Measurements from ENCODE around the gene ABHD1.

The ABHD1 gene

DNA sequence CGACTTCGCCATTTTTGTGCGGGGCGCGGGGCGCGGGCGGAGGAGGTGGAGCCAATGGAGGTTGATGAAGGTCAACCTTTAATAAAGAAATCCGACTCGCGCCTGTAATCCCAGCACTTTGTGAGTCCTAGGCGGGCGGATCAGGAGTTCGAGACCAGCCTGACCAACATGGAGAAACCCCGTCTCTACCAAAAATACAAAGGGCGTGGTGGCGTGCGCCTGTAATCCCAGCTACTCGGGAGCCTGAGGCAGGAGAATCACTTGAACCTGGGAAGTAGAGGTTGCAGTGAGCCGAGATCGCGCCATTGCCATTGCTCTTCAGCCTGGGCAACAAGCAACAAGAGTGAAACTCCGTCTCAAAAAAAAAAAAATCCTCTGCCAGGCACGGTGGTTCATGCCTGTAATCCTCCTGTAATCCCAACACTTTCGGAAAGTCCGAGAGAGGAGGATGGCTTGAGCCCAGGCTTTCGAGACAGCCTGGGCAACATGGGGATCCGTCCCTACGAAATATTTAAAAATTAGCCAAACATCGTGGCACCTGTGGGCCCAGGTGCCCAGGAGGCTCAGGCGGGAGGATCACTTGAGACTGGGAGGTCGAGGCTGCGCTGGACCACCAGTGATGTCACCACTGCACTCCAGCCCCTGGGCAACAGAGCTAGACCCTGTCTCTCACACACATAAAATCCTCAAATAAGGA lies 11.3 kb downstream of the ABHD1 start:
- DNase-seq (ENCODE audit: low spot score) (no peak), FAIRE-seq (no peak)

GRCh38 chr2:27135478-27135955 lies 11.9 kb downstream of the ABHD1 start:
- FAIRE-seq (no peak), DNase-seq (ENCODE audit: low spot score) (no peak)

GRCh38 chr2:27136751-27137150 lies 13.1 kb downstream of the ABHD1 start:
- DNase-seq (ENCODE audit: low spot score) (no peak), FAIRE-seq (no peak)

DNA sequence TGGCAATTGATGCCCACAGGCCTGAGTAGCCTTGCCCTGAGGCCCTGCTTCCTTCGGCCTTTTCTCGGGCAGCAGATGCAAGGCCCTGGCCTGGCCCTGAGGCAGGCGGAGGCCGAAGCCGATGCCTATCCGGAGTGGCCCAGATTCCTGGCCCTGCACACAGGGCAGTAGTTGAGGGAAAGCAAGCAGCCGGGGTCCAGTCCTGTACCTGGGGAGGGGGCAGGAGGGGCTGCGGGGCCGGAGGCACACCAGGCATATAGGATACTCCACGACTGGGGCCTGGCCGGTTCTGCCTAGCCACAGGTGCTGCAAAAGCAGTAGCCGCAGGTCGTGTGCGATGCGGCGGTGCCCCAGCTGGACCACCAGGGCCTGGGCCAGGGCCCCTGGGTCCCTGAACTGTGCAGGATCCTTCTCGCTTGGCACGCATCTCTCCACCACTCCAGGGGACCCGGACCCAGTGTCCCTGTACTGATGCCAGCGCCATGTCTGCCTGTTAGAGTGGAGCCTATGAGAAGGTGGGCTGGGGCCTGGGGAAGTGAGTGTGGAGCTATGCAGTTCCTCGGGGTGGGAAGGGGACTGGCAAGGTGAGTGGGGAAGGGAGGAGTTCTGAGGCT lies 13.8 kb downstream of the ABHD1 start:
- FAIRE-seq, result no peak
- DNase-seq (ENCODE audit: low spot score), result no peak

GRCh38 chr2:27138111-27138510 lies 14.5 kb downstream of the ABHD1 start:
- DNase-seq (ENCODE audit: low spot score) (no peak), FAIRE-seq (no peak)

- FAIRE-seq (no peak), DNase-seq (ENCODE audit: low spot score) (no peak)
Observed at GRCh38 chr2:27139310-27139709, 15.7 kb downstream of the ABHD1 start, which contains the start of gene PRR30. PRR30 (minus strand) TSS chr2:27139410; CDS start chr2:27138329, 1,081 bp downstream.

- FAIRE-seq (no peak), DNase-seq (ENCODE audit: low spot score) (no peak)
Observed at GRCh38 chr2:27143285-27143684, 19.7 kb downstream of the ABHD1 start.

- FAIRE-seq (no peak), DNase-seq (ENCODE audit: low spot score) (no peak)
Observed at GRCh38 chr2:27145682-27146081, 22.1 kb downstream of the ABHD1 start.

GRCh38 chr2:27147935-27148334 lies 24.3 kb downstream of the ABHD1 start:
- DNase-seq (ENCODE audit: low spot score) (no peak), FAIRE-seq (no peak)

DNA sequence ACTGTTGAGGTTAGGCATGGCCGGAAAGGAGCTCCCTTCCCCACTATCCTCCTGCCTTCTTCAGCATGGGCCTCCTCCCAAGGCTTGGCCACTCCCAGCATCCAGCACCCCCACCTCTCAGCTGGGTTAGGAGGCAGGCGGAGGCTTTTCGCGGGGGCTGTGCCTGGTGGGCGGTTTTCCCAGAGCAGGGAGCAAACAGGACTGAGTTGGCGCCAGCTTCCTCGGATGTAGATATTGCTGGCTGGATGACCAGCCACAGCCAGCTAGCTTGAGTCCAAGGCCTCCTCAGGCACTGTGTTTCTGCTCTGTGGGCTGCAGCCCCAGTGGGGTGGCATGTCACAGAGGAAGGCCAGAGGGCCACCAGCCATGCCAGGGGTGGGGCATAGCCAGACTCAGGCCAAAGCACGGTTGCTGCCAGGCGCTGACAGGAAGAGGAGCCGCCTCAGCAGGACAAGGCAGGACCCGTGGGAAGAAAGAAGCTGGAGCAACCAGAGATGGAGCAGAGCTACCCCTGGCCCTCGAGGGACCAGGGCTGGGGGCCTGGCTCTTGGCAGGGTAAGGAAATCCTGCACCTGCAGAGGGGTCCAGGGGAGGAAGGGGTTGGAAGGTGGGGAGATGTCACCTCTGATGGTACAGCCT lies 25.3 kb downstream of the ABHD1 start, which contains the start of gene TCF23:
TCF23 (plus strand) TSS at position 204 of the 639 bp plus-strand sequence; CDS start at position 334, 130 bp downstream.
- DNase-seq (ENCODE audit: low spot score) (no peak), FAIRE-seq (no peak)

DNA sequence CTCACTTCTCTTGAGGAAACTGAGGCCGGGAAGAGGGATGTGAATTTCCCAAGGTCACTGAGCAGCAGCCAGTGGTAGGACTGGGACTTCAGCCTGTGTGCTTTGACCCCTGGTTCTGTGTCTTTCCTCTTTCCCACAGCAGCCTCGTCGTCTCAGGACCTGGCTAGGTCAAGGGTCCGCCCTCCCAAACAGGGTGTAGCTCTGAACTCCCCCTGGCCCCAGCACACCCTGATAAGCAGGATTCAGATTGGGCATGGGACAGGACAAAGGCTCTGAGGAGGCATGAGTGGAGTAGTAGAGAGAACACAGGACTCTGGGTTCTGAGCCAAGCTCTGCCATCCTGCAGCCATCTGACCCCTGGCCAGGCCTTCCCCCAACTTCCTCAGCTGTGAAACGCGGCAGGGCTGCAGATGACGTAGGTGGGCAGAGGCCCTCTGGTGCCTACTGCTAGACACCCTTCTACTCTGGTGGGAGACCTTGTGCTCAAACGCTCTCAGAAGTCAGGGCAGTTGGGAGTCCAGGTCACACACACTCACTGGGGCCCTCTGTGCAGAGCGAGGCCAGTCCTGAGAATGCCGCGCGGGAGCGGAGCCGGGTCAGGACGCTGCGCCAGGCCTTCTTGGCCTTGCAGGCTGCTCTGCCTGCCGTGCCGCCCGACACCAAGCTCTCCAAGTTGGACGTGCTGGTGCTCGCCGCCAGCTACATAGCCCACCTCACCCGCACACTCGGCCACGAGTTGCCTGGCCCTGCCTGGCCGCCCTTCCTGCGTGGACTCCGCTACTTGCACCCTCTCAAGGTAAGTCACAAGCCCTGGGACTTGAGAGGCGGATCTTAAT lies 26.2 kb downstream of the ABHD1 start:
- FAIRE-seq, result no peak

DNA sequence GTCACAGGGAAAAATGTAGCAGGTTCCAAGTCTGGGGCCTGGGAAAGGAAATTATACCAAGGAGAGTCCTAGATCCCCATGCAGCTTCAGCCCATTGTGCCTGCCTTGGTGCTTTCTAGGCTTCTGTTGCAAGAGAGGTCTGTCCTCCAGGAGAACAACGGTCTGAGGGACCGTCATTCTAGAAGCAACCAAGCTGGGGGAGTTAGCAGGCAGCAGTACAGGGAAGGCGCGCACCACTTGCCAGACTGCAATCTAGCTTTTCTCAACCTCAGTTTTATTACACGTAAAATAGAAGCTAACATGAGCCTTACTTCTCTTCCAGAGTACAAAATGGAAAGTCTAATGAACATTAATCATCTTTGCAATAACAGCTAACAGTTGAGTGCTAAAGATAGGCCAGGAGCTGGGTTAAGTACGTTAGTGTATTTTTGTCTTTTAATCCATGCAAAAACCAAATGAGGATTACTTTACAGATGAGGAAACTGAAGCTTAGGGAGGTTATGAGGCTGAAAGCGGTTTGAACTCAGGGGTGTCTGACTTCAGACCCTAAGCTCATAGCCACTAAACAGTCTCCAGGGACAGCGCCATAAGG lies 27.1 kb downstream of the ABHD1 start:
- FAIRE-seq (no peak), DNase-seq (ENCODE audit: low spot score) (no peak)

More for the DNA sequence above, 26.2 kb downstream of the ABHD1 start:
- no peak for DNase-seq (ENCODE audit: low spot score)

DNA sequence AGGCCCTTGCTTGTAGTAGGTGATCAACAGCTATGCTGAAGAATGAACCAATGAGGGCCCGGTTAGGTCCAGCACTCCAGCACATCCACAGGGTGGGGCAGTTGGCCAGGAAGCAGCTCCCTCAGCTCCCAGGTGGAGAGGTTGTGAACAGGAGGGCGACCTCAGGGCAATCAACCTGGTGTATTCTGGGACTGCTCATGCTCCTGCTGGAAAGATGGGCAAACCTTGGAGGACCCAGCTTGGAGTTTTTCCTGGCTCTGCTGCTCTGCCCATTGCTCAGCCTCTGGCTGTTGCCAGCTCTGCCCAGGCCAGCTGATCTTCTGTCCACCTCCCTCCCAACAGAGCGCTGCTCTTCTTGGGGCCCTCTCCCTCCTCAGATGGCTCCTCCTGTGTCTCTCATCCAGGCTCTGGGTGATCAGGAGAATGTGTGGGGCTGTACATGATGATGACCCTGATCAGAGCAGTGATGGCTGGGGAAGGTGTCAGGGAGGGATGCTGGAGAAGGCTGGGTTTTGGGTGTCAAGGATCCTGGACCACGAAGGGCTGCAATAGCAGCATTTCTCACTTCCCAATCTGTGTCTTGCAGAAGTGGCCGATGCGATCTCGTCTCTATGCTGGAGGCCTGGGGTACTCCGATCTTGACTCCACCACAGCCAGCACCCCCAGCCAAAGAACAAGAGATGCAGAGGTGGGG lies 28.6 kb downstream of the ABHD1 start:
- DNase-seq (ENCODE audit: low spot score) (no peak), FAIRE-seq (no peak)

GRCh38 chr2:27152796-27153464 lies 29.3 kb downstream of the ABHD1 start:
- DNase-seq (ENCODE audit: low spot score), result no peak

DNA sequence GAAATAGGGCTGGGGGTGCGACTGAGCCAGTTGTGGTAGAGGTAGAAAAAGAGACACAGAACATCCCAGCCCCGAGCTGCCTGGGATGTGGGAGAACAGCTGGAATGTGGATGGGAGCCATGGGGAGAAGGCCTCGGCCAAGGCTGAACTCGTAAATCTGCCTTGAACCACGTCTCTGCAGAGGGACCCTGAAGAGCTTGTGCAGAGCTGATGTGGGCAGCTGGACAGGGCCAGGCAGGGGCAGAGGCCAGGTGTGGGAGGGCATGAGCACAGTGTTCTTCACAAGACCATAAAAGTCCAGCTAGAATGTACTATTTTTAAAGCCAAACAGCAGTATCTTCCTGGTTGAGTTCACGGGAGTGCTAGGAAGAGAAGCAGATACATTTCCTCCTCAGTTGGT lies 30.9 kb downstream of the ABHD1 start:
- DNase-seq (ENCODE audit: low spot score), result no peak
- no peak for FAIRE-seq

More at GRCh38 chr2:27152796-27153464, 29.3 kb downstream of the ABHD1 start:
- no peak for FAIRE-seq

DNA sequence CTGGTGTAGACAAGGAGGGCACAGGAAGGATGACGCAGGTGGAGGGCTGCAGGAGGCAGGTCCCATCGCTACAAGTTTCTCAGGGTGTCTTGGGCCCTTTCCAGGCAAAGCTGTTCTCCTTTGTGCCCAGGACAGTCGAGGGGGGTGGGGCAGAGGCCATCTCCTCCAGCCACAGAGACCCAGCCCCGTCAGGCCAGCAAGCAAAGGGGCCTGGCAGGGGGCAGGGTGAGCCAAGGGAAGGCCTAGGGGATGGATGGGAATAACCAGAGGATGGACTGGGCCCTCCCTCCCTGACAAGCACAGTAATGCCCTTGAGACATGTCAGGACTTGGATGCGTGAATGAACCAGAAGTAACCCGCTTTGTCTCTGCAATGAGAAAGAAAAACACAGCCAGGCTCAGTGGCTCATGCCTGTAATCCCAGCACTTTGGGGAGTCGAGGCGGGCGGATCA lies 31.5 kb downstream of the ABHD1 start:
- DNase-seq (ENCODE audit: low spot score) (no peak), FAIRE-seq (no peak)

- no peak for DNase-seq (ENCODE audit: low spot score)
- FAIRE-seq, result no peak
Observed at GRCh38 chr2:27158468-27158867, 34.9 kb downstream of the ABHD1 start.

DNA sequence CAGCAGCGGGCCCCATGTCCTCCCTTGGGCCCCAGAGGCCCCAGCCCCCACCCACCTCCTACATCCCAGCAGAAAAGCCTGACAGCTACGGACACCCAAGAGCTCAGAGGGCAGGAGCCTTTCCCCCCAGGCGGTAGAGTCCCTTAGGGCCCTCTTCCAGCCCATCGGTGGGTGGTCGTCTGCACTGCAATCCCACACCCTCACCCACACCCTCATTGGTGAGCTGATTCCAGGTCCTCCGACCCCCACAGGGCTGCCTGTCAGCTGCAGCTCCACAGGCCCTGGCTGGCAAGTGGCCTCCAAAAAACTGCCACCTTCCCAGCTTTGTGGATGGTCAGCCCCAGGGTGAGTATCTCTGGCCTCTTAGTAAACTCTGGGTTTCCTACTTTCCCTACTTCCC lies 35.7 kb downstream of the ABHD1 start:
- FAIRE-seq (no peak), DNase-seq (ENCODE audit: low spot score) (no peak)

- no peak for DNase-seq (ENCODE audit: low spot score)
- FAIRE-seq, result no peak
Observed at GRCh38 chr2:27160191-27160590, 36.6 kb downstream of the ABHD1 start.

All from RCC 7860 (cell line).